ENCODE measurements around the gene DLX1. TPM values are rescaled to one million over a fixed set of nuclear protein-coding genes. Genes with fewer than 3 reads are reported as not detected.

Gene DLX1
- total and polyA plus RNA-seq, 2 of the 8 experiments (the other 6 are each of a cell fraction or from before 2014, with no cell fraction given): 0.11 TPM; not detected in 1

- Histone ChIP-seq H4K8ac (ENCODE audit: extremely low read depth, insufficient read depth, low read length) (no peak overlapping the region), H3K9me3 (ENCODE audit: insufficient read depth in 2 of 2, low read depth in 1 of 2, low read length in 1 of 2) (no peaks in the 10 kb centered on the region), H2BK20ac (ENCODE audit: low read length) (no peak overlapping the region), H3K23me2 (ENCODE audit: low read depth, low read length) (no peaks in the 10 kb centered on the region), H3K79me2 (ENCODE audit: control insufficient read depth in 1 of 2, insufficient read depth in 2 of 2, low read length in 2 of 2) (no peaks in the 10 kb centered on the region), H3K4me3 (ENCODE audit: extremely low read depth in 1 of 4, insufficient read depth in 2 of 4, low read depth in 3 of 4, low read length in 4 of 4) (no peak overlapping the region), H2BK12ac (ENCODE audit: low read depth, low read length) (no peak overlapping the region), H3K4me2 (ENCODE audit: insufficient read depth in 1 of 2, low read depth in 2 of 2, low read length in 2 of 2) (no peak overlapping the region), H3K56ac (replicated peaks; ENCODE audit: insufficient read length, low read depth, low read length) (no peak overlapping the region), H3K27ac (ENCODE audit: low read depth, low read length) (no peak overlapping the region), H2AFZ (ENCODE audit: low read length) (no peak overlapping the region), H2BK15ac (ENCODE audit: low read length) (no peak overlapping the region), H3K14ac (ENCODE audit: insufficient read length) (no peak overlapping the region), H2BK120ac (replicated peaks; ENCODE audit: low read depth, low read length) (no peak overlapping the region), H4K5ac (ENCODE audit: insufficient read length, low read depth, low read length) (no peak overlapping the region), H2AK5ac (ENCODE audit: low read depth, low read length) (no peak overlapping the region), H4K20me1 (replicated peaks in 1 of 2; ENCODE audit: control insufficient read depth in 1 of 2, insufficient read depth in 2 of 2, low read length in 2 of 2) (no peaks in the 10 kb centered on the region), H3K4ac (replicated peaks; ENCODE audit: insufficient read length, low read depth, low read length) (no peak overlapping the region), H3K27me3 (replicated peaks in 1 of 4; ENCODE audit: control insufficient read depth in 3 of 4, extremely low read depth in 1 of 4, insufficient read depth in 3 of 4, low read length in 3 of 4) (no peaks in the 10 kb centered on the region; a peak in 2 of 7 replicates), H3K4me1 (replicated peaks in 1 of 4; ENCODE audit: control insufficient read depth in 3 of 4, insufficient read depth in 4 of 4, low read length in 3 of 4) (peaks cover 0 to 12% (median 7%) of the 10 kb centered on the region in 4 experiments; a peak in 5 of 7 replicates), H3K18ac (ENCODE audit: extremely low read depth, low read length) (no peak overlapping the region), H3K79me1 (ENCODE audit: low read depth, low read length) (no peaks in the 10 kb centered on the region), H4K91ac (replicated peaks; ENCODE audit: insufficient read length, low read length) (no peak overlapping the region), H3K36me3 (ENCODE audit: control insufficient read depth in 2 of 4, insufficient read depth in 4 of 4, low read length in 3 of 4) (no peaks in the 10 kb centered on the region), H3K23ac (ENCODE audit: insufficient read length) (no peak overlapping the region), H3K9ac (replicated peaks in 1 of 4; ENCODE audit: extremely low read depth in 1 of 4, low read depth in 3 of 4, low read length in 3 of 4) (no peak overlapping the region), H2BK5ac (ENCODE audit: low read depth, low read length) (no peak overlapping the region)
- FAIRE-seq: no peak
- CTCF ChIA-PET (ENCODE audit: partially characterized antibody): interaction anchor here (0.6 to 3.6 kb wide), 9 partner anchors 14 to 510 kb away, joined by 3 to 38 read pairs (median 6); no protein-coding TSS in a partner anchor
- POLR2A ChIA-PET (ENCODE audit: partially characterized antibody): interaction anchor here (0.6 kb wide), 1 partner anchor 212 kb away, joined by 3 read pairs; no protein-coding TSS in a partner anchor
- DNase-seq (ENCODE audit: low read depth in 1 of 2, low spot score in 2 of 2): no peak
- TF ChIP-seq ATF3 (IDR thresholded peaks at IDR 0.05; ENCODE audit: insufficient read depth, low read depth, low read length): no peak
- no peak for TF ChIP-seq POU5F1 (IDR thresholded peaks at IDR 0.05; ENCODE audit: low read depth, low read length)
- TF ChIP-seq KDM1A (IDR thresholded peaks at IDR 0.05; ENCODE audit: borderline replicate concordance, low read length): no peak
- no peak for TF ChIP-seq ZNF274 (IDR thresholded peaks at IDR 0.05; ENCODE audit: borderline replicate concordance, extremely low read depth, low read length)
- no peak for TF ChIP-seq CTCF (IDR thresholded peaks at IDR 0.05; ENCODE audit: control extremely low read depth in 1 of 3, insufficient read depth in 1 of 3, low read depth in 1 of 3, low read length in 3 of 3)
These were observed 43.2 kb downstream of the DLX1 start for GRCh38 chr2:172128484-172128883.

All from H1 (cell line).